Measurements from ENCODE around the gene ZNF681. TPM values are rescaled to one million over a fixed set of nuclear protein-coding genes. Genes with fewer than 3 reads are reported as not detected.
"Not testable (repeated sequence)": the region's sequence is repeated elsewhere in the genome, so short reads cannot be mapped to it uniquely, and the experiment has no call there.

The ZNF681 gene
- 1 to 10 TPM; 2.1 to 4.1 (median 2.9) TPM for polyA plus RNA-seq (ENCODE audit: insufficient read length in 10 of 10)
- long read RNA-seq, donor 1, partial matches to known transcripts: 1,807 of 1,807 reads
- long read RNA-seq, donor 1, other reads (novel, unspliced or antisense): 0 of 1,807 reads
- long read RNA-seq, donor 2: 0 reads
- long read RNA-seq, donor 3: 0 reads
- long read RNA-seq, donor 4, full-length matches to known transcripts: 1 of 1 reads
- long read RNA-seq, donor 4, partial matches to known transcripts: 0 of 1 reads
- long read RNA-seq, donor 4, other reads (novel, unspliced or antisense): 0 of 1 reads
- long read RNA-seq, donor 5, full-length matches to known transcripts: 1 of 3,283 reads
- long read RNA-seq, donor 5, partial matches to known transcripts: 3,282 of 3,283 reads
- long read RNA-seq, donor 5, other reads (novel, unspliced or antisense): 0 of 3,283 reads
- long read RNA-seq, donor 6: 0 reads
- long read RNA-seq, donor 7, full-length matches to known transcripts: 1 of 1 reads
- long read RNA-seq, donor 7, partial matches to known transcripts: 0 of 1 reads
- long read RNA-seq, donor 7, other reads (novel, unspliced or antisense): 0 of 1 reads
- long read RNA-seq, donor 8, full-length matches to known transcripts: 1 of 1 reads
- long read RNA-seq, donor 8, partial matches to known transcripts: 0 of 1 reads
- long read RNA-seq, donor 8, other reads (novel, unspliced or antisense): 0 of 1 reads
- long read RNA-seq, donor 9: 0 reads

DNA sequence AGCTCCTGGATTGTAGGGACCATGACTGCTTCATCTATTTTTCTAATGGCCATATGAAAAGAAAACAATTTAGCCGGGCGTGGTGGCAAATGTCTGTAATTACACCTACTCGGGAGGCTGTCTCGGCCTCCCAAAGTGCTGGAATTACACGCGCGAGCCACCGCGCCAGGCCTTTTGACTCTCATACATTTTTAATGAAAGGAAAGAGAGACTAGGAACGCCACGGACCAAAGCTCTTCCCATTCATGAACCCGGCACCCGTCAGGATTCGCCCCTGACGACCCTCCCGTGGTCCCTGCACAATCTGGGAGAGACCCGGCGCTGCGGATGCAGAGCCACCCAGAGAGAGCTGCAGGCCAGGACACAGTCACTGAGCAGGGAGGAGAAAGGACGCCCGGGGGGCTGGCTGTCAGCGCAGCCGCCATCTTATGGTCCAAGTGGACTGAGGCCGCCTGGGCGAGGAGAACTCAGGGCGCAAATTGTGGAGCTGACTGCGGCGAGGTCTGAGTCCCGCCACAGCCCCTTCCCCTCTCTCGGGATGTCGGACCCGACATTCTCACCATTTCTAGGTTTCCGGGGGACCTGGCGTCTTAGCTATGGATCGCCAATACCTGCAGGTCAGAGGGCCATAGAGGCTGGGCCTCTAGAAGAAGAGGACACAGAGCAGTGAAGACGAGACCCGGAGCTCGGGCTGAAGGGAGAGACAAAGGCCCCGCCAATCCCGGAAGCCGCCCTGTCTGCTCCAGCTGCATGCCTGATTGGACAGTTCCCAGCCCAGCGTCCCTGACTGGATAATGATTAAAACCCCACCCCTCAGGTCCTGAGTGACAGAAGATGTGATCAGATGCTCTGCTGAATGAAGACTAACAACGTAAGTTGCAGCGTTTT is at the start of gene ZNF681:
ZNF681 (minus strand) TSS at position 705 of the 888 bp plus-strand sequence; CDS start at position 563, 142 bp downstream.
- peak; percentile 92 to 94 (median 92) for DNase-seq

DNA sequence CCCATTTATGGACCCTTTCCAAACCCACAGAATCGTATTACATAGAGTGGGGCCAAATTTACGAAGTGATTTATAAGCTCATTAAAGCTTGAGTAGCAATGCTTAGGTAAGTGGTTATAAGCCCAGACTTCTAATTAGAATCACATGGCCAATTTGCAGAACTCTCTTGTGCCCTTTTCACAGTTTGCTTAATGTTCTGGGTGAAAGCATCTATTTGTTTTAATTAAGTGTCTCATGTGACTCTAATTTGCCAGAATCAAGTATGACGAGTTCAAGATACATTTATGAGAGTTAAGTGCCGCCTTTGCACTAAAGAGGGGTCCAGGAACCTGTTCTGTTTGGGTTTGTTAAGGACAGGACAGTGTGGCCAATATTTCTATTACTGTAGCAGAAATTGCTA is 46.0 kb upstream of the ZNF681 start:
- no peak for DNase-seq

DNA sequence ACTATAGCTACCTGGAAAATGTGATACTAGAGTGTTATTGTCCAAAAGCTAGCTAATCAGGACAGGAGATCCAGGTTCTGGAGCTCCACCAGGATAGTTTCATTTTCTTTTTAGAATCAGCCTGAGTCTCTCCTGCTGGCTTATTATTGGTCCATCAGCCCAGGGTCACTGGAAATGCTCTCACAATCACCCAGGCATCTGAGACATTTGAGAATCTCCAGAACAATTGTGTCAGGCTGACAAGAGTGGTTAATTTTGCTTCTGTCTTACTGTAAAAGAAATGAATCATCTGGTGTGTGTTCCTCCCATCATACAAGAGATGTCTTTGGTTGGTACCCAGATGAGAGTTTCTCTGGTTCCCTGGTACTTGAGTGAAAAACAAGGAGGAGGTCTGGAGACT is 43.6 kb upstream of the ZNF681 start:
- no peak for DNase-seq

DNA sequence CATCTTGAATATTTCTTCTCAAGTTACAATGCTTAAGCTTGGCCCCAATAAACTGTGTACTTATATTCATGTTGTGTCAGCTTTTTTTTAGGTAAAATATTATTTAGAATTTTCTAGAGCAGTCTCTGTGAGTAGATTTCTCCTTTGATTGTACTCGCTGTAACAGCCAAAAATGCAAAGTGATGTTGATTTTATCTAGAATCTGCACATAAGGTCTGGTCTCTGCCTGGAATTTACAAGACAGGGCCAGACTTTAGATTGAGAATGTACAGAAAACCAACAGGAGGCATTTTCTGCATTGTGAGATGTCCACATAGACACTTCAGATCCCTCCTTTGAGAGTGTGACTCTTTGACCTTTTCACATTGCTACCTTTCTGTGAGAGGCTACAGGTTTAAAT is 43.1 kb upstream of the ZNF681 start:
- DNase-seq: no peak

DNA sequence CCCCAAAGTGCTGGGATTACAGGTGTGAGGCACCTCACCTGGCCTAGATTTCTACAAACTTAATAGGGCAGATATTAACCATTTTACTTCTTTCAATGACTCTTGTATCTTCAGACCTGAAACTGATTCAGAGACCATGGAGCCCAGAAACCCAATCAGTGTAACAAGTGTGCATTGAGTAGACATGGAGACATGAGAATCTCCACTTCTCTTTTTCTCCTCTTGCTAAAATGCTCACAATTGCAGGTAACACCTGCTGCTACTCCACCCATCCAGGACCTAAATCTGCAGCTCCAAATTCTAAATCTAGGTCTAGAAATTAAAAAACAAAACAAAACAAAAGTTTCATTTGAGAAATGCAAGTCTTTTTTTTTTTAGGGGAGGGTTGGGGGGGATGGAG is 42.2 kb upstream of the ZNF681 start:
- DNase-seq: no peak

DNA sequence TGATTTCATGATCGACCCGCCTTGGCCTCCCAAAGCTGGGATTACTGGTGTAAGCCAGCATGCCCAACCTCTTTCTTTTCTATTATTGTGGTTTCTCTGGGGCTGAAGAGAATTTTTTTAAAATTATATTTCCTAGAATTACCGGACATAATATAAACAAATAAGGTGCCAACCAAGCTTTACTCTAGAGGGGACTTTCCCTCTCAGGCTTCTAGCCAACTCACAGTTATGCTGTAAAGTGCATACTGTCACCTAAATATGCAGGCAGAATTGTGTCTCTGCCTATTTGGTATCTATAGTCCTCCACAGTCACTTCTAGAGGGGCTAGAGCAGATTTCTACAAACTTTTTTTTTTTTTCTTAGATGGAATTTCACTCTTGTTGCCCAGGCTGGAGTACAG is 41.6 kb upstream of the ZNF681 start:
- DNase-seq: no peak

DNA sequence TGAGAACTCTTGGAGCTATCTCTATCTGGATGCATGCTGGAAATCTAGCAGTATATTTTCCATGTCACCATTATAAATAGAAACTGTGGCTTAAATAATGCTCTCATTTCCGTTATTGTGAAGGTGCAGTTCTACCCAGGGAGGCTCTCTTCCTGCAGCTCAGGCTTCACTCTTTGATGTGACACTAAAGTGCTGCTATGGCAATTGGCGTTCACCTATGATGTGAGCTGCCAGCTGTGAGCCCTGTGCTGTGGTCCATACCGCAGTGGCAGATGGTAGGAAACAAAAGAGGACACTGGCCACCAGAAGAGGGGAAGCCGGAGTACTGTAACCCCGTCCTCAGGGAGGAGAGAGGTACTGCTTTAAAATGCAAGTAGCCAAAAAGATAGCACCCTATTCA is 40.6 kb upstream of the ZNF681 start:
- DNase-seq: peak in 2 of 3 donors; percentile 8 to 16

DNA sequence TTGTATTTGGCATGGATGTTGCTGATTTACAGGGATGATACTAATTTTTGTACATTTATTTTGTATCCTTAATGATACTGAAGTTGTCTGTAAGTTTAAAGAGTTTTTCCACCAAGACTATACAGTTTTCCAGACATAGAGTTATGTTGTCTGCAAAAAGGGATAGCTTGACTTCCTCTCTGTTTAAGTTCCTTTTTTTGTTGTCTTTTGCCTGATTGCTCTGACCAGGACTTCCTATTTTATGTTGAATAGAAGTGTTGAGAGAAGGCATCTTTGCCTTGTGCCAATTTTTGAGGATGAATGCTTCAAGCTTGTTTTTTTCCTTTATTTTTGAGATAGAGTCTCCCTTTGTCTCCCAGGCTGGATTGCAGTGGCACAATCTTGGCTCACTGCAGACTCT is 36.8 kb upstream of the ZNF681 start:
- no peak for DNase-seq

DNA sequence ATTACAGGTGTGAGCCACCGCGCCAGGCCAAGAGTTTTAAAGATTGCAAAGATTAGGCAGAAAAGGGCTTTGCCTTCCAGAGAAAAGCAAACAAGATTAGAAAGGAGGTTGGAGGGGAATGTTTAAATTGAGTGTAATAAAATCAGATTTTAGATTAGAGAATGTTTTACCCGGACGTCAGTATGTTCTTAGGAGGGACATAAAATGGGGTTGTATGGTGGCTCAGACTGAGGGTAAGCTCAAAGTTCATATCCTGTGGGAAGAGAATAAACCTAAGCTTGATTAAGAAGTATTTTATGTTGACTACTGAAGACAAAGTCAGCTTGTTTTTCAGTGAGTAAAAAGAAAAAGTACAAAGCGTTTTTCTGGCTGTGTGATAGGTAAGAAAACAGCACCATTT is 34.1 kb upstream of the ZNF681 start:
- DNase-seq: no peak

DNA sequence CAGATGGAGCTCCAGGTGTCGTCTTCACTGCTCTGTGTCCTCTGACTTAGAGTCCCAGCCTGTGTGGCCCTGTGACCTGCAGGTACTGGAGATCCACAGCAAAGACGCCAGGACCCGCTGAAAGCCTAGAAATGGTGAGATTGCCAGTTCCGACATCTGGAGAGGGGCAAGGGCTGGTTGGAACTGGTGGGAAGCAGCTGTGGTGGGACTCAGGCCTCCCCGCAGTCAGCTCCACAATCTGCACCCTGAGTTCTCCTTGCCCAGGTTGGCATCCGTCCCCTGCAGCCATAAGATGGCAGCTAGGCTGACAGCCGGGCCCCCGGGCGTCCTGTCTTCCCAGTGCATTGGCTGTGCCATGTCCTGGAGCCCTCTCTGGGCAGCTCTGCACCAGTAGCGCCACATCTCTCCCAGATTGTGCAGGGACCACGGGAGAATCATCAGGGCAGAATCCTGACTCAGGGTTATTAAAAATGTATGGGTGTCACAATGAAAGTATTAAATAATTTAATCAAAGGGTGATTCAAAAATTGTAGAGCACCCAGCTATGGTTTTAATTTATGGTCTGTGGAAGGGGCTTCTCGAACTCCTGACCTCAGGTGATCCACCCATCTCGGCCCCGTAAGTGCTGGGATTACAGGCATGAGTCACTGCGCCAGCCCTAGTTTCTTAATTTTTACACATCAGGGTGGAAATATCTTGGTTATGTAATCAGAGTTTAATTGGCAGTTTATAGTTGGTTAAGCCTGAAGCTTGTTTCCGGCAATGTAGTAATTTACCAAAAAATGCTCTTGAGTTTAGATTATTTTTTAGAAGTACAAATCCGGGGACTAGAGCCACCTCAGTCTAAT is 32.2 kb upstream of the ZNF681 start:
- no peak for DNase-seq

DNA sequence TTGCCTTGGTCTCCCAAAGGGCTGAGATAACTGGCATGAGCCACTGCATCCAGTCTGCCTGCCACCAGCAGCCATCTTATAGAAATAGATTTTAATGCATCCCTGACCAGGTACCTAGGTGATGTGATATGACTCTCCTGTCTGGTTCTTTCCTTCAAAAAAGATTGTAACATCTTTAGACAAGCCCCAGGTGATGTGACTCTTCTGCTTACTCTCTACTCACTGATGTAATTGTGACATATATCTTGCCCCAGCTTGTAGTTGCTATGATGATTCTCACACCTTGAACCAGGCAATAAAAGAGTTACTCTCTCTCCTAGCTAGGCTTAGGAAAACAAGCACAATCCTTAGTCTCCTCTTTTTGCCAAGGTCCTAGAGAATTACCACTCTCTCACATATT is 30.6 kb upstream of the ZNF681 start:
- no peak for DNase-seq

DNA sequence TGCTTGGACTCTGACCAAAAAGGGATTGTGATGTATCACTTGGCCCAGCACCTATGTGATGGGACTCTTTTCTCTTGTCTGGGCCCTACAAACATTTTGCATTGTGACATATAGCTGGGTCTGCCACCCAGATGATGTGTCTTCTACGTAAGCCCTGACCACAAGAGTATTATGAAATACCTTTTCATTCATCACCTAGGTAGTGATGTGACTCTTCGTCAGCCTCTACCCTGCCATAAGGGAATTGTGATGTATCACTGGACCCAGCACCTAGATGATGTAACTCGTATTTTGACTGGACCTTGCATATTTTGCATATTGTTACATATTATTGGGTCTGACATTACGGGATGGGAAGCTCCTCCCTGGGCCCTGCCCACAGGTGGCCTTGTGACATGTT is 29.7 kb upstream of the ZNF681 start:
- no peak for DNase-seq

DNA sequence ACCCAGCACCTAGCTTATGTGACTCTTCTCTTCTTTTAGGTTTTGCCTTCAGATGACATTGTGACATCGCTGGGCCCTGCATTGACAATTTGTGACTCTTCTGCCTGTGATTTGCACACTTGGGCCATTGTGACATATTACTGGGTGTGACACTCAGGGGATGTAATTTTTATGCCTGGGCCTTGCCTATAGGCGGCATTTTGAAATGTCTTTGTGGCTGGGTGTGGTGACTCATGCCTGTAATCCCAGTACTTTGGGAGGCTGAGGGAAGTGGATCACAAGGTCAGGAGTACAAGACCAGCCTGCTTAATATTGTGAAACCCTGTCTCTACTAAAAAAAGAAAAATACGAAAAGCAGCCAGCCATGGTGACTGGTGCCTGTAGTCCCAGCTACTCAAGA is 28.4 kb upstream of the ZNF681 start:
- no peak for DNase-seq

DNA sequence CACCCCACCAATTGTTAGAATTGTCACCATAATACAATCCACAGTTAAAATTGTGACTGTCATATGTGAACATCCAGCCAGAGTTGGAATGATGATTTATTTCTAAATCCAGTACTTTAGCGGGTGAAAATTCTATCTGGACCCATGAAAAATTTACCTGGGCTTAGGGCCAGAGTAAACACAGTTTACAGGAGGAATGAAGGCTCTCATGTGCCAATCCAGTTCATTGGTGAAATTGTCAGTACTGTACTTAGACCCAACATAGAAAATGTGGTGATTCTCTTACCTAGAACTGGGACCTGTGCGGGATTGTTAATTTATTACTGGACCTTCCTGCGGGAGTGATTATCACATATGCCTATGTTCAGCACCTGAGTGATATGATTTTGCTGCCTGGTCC is 27.3 kb upstream of the ZNF681 start:
- no peak for DNase-seq

DNA sequence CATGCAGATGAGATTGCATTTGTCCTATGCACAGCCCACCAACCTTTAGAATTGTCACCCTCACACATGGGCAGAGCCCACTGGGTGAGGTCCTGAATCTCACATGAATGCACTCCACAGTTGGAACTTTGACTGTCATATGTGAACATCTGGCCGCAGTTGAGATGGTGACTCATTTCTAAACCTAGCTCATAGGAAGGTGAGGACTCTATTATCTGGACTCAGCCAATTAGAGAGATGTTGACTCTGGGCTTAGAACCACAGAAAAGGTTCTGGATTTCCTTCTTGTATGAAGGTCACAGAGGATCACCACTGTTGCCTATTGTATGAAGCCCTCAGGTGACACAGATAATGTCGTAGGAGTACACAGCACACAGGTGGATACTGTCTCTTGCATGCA is 25.6 kb upstream of the ZNF681 start:
- DNase-seq: no peak

DNA sequence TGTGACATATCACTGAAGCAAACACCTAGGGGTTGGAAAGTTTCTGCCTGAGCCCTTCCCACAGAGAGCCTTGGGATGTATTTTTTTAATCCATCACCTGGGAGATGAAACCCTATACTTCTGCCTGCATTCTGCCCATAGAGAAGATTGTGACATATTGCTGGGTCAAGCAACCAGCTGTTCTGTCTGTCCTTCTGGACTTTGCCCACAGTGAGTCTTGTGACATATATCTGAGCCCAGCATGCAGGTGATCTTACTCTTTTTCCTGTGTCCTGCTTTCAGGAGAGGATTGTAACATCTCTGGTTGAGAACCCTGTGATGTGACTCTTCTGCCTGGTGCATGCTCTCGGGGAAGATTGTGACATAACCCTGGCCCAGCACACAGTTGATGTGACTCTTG is 24.9 kb upstream of the ZNF681 start:
- no peak for DNase-seq

DNA sequence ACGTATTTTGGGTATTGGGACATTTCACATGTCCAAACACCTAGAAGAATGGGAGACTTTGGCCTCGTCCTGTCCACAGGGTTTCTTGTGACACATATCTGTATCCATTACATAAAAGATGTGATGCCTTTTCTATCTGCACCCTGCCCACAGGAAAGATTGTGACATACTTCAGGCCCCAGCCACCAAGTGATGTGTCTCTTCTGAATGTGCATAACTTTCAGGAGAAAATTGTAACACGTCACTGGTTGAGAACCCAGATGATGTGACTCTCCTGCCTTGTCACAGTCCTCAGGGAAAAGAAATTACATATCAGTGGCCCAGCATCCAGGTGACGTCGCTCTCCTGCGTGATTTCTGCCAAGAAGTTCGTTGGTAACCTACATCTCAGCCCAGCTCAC is 21.0 kb upstream of the ZNF681 start:
- no peak for DNase-seq

DNA sequence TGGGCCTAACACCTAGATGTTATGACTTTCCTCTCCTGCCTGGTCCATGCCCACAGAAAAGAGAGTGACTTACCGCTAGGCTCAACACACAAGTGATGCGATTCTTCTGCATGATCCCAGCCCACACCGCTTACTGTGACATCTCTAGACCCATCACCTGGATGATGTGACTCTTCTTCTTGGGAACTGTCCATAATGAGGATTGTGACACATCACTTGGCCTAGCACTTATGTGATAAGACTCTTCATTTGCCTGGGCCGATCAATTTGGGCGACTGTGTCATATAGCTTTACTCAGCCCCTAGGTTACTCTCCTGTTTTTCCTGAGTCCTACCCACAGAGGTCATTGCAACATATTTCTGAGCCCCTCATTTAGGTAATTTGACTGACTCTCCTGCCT is 19.9 kb upstream of the ZNF681 start:
- DNase-seq: no peak

DNA sequence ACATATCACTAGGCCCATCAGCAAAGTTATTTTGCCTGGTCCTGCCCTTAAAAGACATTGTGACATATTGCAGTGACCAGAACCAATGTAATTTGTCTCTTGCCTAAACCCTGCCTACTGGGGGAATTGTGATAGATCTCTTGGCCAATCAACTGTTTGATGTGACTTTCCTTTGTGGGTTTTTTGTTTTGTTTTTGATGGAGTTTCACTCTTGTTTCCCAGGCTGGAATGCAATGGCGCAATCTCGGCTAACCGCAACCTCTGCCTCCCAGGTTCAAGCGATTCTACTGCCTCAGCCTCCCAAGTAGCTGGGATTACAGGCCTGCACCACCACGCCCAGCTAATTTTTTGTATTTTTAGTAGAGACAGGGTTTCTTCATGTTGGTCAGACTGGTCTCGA is 19.3 kb upstream of the ZNF681 start:
- DNase-seq: not testable (repeated sequence)

DNA sequence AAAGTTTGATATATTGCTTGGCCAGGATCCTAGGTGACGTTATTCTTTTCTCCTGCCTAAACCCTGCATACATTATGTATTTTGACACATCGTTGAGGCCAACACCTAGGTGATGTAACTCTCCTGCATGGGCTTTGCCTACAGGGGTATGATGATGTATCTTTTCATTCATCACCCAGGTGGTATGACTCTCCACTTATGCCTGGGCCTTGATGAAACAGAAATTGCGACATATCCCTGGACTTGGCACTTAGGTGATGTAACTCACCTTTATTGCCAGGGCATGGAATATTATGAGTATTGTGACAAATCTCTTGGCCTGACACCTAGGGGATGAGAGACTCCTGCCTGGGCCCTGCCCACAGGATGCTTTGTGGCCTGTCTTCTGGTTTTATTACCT is 18.5 kb upstream of the ZNF681 start:
- no peak for DNase-seq

DNA sequence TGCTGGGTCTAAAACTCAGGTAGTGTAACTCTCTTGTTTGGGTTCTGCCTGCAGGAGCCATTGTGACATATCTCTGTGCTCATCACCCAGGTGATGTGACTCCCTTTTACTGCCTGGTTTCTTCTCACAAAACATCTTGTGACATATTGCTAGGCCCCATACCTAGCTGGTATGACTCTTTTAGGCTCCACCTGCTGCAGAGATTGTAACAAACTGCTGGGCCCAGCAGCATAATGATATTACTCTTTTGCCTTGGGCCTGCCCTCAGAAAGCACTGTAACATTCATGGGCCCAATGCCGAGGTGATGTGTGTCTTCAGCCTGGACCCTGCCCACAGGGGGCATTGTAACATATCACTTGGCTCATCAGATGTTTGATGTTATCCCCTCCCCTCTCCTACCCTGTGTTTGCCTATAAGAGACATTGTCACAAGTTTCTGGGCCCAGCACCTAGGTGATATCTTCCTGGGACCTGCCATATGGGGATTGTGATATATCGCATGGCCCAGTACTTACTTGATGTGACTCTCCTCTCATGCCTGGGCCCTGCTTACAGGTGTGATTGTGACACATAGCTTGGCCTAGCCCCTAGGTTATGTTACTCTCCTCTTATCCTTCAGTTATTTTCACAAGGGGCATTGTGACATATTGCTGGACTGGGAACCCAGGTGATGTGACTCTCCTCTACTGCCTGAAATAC is 18.0 kb upstream of the ZNF681 start:
- no peak for DNase-seq

All from muscle of back (tissue), 13 donors.